K562 (cell line): ENCODE measurements around the gene FERMT3. TPM values are rescaled to one million over a fixed set of nuclear protein-coding genes. Genes with fewer than 3 reads are reported as not detected.

Experiments used
- EP300 ChIP-seq: IDR thresholded peaks from 2 replicates; pipeline ENCODE4 v1.6.1; 2012; ENCODE audit warnings: low read length, improper control_type of control experiment
- FOXA1 ChIP-seq: fragments of 450-650 bp; IDR thresholded peaks from 2 replicates; pipeline ENCODE4 v1.6.1; 2016; ENCODE audit warnings: mild to moderate bottlenecking, borderline replicate concordance
- KDM5B ChIP-seq: fragments of 200-600 bp; sonication (generic); IDR thresholded peaks from 2 replicates; pipeline ENCODE4 v1.6.1; 2012; ENCODE audit warnings: low read depth, mild to moderate bottlenecking, moderate library complexity, low read length, control low read depth, inconsistent platforms; ENCODE audit not compliant: insufficient replicate concordance
- MAFF ChIP-seq: IDR thresholded peaks from 2 replicates; pipeline ENCODE4 v1.6.1; 2012; ENCODE audit warnings: low read length, improper control_type of control experiment
- MXI1 ChIP-seq: IDR thresholded peaks from 2 replicates; pipeline ENCODE4 v1.6.1; 2011; ENCODE audit warnings: low read depth, mild to moderate bottlenecking, improper control_type of control experiment, low read length
- NKRF ChIP-seq: fragments of 450-650 bp; IDR thresholded peaks from 2 replicates; pipeline ENCODE4 v1.6.1; 2016; ENCODE audit warnings: borderline replicate concordance
- PTRF ChIP-seq: fragments of 450-650 bp; IDR thresholded peaks from 2 replicates; pipeline ENCODE4 v1.6.1; 2016; ENCODE audit warnings: mild to moderate bottlenecking, missing genetic modification characterization, missing compliant biosample characterization
- SMARCC2 ChIP-seq: fragments of 450-650 bp; IDR thresholded peaks from 2 replicates; pipeline ENCODE4 v1.6.1; 2017; ENCODE audit warnings: antibody characterized with exemption, moderate library complexity, mild to moderate bottlenecking, low read depth
- TAF9B ChIP-seq: fragments of 450-650 bp; IDR thresholded peaks from 2 replicates; pipeline ENCODE4 v1.6.1; 2018; ENCODE audit warnings: mild to moderate bottlenecking; ENCODE audit not compliant: partially characterized antibody
- THRA ChIP-seq: fragments of 450-650 bp; IDR thresholded peaks from 2 replicates; pipeline ENCODE4 v1.6.1; 2017; ENCODE audit warnings: mild to moderate bottlenecking, moderate library complexity
- TOE1 ChIP-seq, 2 experiments: fragments of 450-650 bp in 1 of 2; sonication (generic) in 1 of 2; formaldehyde crosslinking in 1 of 2; IDR thresholded peaks; 2 replicates each; pipeline versions ENCODE4 v1.7.1 to v1.8.0; 2016 to 2022; ENCODE audit warnings: borderline replicate concordance in 2 of 2, mild to moderate bottlenecking in 2 of 2, antibody characterized with exemption in 1 of 2, inconsistent platforms in 1 of 2, low read depth in 1 of 2, missing genetic modification reagents in 1 of 2, moderate library complexity in 1 of 2
- ZBTB1 ChIP-seq: sonication (generic); formaldehyde crosslinking; IDR thresholded peaks from 2 replicates; pipeline ENCODE4 v1.8.1; 2023; ENCODE audit warnings: missing genetic modification reagents, low read depth, mild to moderate bottlenecking, borderline replicate concordance
- ZBTB33 ChIP-seq: sonication (generic); formaldehyde crosslinking; IDR thresholded peaks from 2 replicates; pipeline ENCODE4 v1.8.1; 2023; ENCODE audit warnings: mild to moderate bottlenecking, missing genetic modification reagents
- ZNF24 ChIP-seq: fragments of 450-650 bp; IDR thresholded peaks from 2 replicates; pipeline ENCODE4 v1.6.1; 2016
- polyA plus RNA-seq, 8 experiments: library from polyadenylated mRNA; depleted of rRNA in 4 of 8; stranded (reverse) in 5 of 8; unstranded in 3 of 8; fragments of >200 nt; fragmentation: Nextera tagmentation in 2 of 8; fragmentation: Illumina TruSeq in 1 of 8; extraction: Ambion mirVana in 2 of 8; extraction: Trizol in 1 of 8; gene quantifications; 2 replicates each; pipeline versions ENCODE4 v1.2.1 to v1.2.3, GENCODE V29; 2011 to 2014; ENCODE audit warnings: inconsistent platforms in 1 of 8, missing spikeins in 1 of 8
- total RNA-seq, 7 experiments: library from RNA; depleted of rRNA in 6 of 7; stranded (reverse); fragments of >200 nt in 6 of 7; fragmentation: Illumina TruSeq in 2 of 7; extraction: Trizol in 2 of 7; gene quantifications; 2 replicates each; pipeline versions ENCODE4 v1.2.1 to v1.2.3, GENCODE V29; 2011 to 2021; ENCODE audit warnings: low replicate concordance in 1 of 7
- TF ChIP-seq, protein P1 (sequence below), 2 experiments: IDR thresholded peaks; 2 replicates each; pipeline ENCODE4 v1.6.1; 2011; ENCODE audit warnings: borderline replicate concordance in 1 of 2, control low read depth in 1 of 2, low read depth in 1 of 2, low read length in 1 of 2, mild to moderate bottlenecking in 1 of 2, mixed read lengths in 1 of 2, moderate library complexity in 1 of 2; ENCODE audit not compliant: insufficient read depth in 1 of 2, insufficient read length in 1 of 2, poor library complexity in 1 of 2, severe bottlenecking in 1 of 2; ENCODE audit errors: extremely low read depth in 1 of 2

FERMT3 gene
- total and polyA plus RNA-seq, 9 of the 15 experiments (the other 6 are each of a cell fraction or from before 2014, with no cell fraction given): 3.2 to 275 (median 79.7) TPM

- TF ChIP-seq THRA (no peak), TOE1 (IDR thresholded peaks at IDR 0.05; ENCODE audit: borderline replicate concordance) (0 out of 2 replicates have a peak, but pooled peaks have one; percentile 14), TOE1 (CRISPR knock-in tag; IDR thresholded peaks at IDR 0.05; ENCODE audit: borderline replicate concordance, low read depth) (0 out of 2 replicates have a peak, but pooled peaks have one; percentile 33), ZBTB33 (no peak), PTRF (no peak), ZNF24 (no peak), KDM5B (no peak), NKRF (no peak), TAF9B (no peak), SMARCC2 (no peak), MAFF (0 out of 2 replicates have a peak, but pooled peaks have one; percentile 8), FOXA1 (no peak), ZBTB1 (CRISPR knock-in tag) (no peak; the same call in 1 of the 2 replicates), MXI1 (peak; percentile 30; the same call in 1 of the 2 replicates), EP300 (peak; percentile 26; the same call in 1 of the 2 replicates)
- TF ChIP-seq, protein P1, sequence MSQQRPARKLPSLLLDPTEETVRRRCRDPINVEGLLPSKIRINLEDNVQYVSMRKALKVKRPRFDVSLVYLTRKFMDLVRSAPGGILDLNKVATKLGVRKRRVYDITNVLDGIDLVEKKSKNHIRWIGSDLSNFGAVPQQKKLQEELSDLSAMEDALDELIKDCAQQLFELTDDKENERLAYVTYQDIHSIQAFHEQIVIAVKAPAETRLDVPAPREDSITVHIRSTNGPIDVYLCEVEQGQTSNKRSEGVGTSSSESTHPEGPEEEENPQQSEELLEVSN (IDR thresholded peaks at IDR 0.05; ENCODE audit: borderline replicate concordance in 1 of 2, extremely low read depth in 1 of 2, insufficient read depth in 1 of 2, insufficient read length in 1 of 2, low read depth in 1 of 2, low read length in 1 of 2, poor library complexity in 1 of 2, severe bottlenecking in 1 of 2): peak; percentile 52 to 66
Measured at GRCh38 chr11:64269540-64270220, 63.2 kb downstream of the FERMT3 start (continued).
